T-helper 2 cell treated with Interferon-gamma antibody and Interleukin-4, amounts not matched to agents 100 ng/mL and 5 ng/mL, for 36 hours (primary cell): ENCODE data around the gene SLC9A9. TPM values are rescaled to one million over a fixed set of nuclear protein-coding genes. Genes with fewer than 3 reads are reported as not detected.

Experiments
- intact Hi-C: fragments of 100-400 bp; cut with micrococcal nuclease; formaldehyde crosslinking; loops from one replicate; pipeline ENCODE4 v1.15.1; 2023
- total RNA-seq: library from RNA; stranded (reverse); gene quantifications from 2 replicates; pipeline ENCODE4 v1.2.3, GENCODE V29; 2022

SLC9A9 gene
- total RNA-seq, 1 donor from 2014 or later, result 13.4 TPM

DNA sequence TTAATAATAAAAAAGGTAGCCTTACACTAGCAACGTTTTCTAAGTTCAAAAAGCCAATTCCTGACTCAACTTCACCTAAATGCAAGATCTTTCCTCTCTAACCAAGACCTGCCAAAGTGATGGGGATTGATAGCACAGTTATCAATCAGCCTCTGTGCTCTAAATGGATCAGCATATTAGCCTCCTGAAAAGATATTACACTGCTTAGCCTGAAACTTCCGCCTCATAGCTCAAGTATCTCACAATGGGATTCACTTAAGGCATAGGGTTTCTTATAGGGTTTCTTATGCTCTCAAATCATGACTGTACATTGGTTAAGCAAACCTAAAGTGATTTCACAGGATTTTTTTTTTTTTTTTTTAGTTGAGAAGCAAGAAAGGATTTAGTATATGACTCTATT is 436 bp upstream of the SLC9A9 start:
- intact Hi-C loops, result loop anchor here (1.0 to 5.0 kb wide), 6 partner anchors 23 to 847 kb away; partner anchors contain the start of genes DIPK2A and U2SURP

DNA sequence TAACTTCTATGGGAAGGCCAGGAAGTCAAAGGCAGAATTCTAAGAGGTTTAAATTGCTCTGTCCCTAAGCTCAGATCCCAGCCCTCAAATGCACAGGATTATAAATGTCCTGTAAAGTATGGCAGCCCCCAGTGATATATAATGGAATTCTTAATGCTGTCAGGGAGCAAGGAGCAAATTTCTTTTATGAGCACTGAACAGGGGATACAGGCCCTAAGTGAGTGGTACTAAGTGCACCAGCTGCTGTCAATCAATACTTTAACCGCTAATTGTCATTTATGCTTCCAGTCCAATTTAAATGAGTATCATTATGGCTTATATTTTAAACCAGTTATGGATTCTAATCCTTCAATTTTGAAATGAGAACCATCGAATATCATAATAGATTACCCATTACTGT is 4.7 kb downstream of the SLC9A9 start:
- intact Hi-C loops, result no loop called here

DNA sequence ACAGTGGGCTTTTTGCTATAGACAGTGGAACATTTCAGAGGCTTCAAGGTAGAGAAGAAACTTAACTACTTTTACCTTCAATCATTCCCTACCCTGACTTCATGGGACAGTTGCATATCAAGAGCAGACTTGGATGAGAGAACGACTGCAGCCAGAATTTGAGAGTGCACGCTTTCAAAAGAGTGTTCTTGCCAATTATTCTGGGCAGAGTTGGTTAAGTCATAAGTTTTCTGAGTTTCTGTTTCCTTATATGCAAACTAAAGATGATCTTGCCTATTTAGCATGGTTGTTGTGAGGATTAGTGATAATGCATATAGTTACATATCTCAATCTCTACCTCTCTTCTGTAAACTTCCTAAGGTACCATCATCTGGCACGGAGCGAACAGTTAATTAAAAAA is 7.6 kb downstream of the SLC9A9 start:
- intact Hi-C loops, result no loop called here

DNA sequence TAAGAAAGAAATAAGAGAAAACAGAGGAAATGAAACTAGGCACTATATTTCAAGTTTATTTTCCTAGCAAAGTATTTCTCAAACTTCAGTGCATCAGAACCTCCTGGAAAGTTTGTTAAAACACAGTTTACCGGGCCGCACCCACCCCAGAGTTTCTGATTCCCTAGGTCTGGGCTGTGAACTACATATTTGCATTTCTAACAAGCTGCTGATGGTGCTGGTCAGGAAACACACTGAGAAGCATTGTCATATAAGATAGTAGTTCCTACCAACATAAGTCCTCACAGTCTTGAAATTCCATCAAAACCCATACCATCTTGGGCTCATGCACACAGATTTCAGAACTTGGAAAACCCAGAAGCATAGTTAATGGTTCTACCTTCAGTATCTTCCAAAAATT is 8.3 kb downstream of the SLC9A9 start:
- intact Hi-C loops, result no loop called here

DNA sequence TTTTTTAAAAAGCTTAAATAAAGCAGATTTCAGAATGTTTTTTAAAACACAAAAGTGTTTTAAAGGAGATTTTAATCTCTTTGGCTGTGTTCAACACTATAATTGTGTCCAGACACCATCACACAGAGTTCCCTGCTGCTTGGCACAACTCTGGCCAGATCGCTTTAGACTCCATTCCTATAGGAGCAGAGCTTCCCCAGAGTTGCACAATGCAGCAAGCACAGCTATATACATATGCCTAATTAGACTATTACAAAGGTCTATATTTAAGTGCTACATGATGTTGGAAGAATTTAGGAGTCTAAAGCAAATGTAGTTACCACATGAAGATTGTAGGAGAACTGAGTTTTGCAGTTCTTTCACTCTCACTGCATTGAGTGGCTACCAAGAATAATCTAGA is 11.2 kb downstream of the SLC9A9 start:
- intact Hi-C loops, result no loop called here

DNA sequence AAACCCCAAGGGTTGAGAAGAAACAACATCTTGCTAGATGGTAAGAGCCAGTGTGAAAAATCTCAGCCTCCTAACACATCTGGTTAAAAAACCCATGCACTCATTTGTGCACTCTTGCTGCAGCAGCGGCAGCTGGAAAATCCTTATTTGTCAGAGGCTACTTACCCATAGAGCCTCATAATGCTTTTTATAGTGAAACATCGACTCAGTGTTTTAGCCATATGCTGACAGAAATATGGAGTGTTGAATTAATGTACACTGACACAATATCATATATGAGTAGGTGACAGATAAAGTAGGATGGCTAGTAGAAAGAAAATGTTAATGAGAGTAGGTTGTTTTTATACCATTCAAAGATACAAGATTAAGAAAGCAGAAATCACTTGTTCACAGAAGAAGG is 13.0 kb downstream of the SLC9A9 start:
- intact Hi-C loops, result no loop called here

DNA sequence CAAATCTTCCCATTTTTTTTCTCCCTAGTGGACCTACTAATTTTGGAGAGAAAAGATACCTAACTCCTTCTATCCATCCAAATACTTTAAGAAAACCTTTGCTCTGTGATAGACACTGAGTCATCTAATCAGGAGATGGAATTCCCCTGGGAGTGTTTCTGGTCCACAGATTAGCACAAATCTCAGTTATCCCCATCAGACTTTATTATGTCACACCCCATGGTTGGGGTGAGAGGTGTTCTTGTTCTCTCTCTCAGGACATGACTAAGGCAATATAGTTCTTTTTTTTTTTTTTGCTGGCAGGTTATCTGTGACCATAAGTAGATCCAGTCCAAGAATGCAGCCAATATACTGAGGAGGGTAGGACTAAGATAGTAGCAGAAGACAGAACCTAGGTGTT is 15.8 kb downstream of the SLC9A9 start:
- intact Hi-C loops, result no loop called here

DNA sequence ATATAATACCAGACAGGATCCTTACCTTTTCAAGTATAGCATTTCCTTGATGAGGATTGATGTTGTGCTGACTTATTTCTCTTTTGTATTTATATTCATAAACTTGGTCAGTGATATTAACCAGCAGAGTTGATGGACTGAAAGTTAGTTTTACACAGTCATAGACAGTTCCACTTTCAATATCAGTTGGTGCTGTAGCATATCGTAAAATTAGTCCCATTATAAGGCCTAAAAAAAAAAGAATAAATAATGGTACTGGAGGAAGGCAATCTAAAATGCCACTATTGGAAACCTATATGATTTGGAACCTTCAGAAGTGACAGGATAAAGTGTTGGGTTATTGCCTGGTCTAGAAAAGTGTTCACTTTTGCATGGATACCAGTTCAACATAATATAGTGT is 16.3 kb downstream of the SLC9A9 start:
- intact Hi-C loops, result no loop called here

DNA sequence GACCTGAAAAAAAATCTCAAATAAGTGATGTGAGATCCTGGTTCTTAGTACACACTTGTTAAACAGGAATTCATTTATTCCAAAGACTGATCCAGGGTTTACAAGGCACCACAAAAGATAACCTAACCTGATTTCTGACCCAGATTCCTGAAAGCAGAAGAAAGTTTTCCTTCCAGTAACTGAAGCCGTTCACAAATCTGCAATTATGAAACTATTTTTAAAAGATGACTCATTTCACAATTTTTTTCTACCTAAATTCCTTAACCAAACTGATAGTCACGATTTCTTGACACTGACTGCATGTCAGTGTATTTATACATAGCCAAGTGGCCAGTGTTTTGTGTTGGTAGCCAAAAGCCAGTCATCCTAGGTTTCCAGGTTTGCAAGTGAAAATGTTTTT is 17.1 kb downstream of the SLC9A9 start:
- intact Hi-C loops, result no loop called here

DNA sequence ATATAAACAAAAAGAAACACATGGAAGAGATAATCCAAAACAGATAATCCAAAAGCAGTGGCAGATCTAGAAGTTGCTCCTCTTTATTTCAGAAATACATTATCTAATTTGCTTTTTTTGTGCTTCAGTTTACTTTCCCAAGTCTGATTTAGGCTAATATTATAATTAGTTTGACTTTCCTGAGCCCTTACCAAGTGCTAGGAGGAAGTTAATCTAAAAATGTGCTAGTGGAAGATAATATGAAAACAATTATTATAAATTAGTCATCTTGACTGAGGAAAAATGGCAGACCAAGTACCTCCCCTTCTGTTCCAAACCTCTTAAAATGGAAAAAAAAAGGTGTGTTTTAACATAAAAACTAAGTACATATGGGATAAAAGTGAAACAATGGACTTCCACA is 17.5 kb downstream of the SLC9A9 start:
- intact Hi-C loops, result no loop called here

DNA sequence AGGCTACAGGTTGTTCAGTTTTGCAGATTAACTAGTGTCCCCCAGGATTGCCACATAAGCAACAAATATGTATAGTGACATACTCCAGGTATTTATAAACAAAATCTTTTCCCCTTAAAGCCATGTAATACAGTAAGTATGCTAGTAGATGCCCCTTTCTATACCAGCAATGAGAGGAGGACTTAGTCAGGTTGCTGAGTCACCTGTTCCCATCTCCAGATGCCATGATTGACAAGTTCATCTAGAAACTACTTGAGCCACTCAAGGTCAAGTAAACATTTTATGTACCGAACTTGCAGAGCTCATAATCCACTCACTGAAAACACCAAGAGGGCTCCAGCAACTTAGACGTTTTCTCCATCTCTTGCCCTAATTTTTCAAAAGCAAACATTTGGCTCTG is 18.2 kb downstream of the SLC9A9 start:
- intact Hi-C loops, result no loop called here

DNA sequence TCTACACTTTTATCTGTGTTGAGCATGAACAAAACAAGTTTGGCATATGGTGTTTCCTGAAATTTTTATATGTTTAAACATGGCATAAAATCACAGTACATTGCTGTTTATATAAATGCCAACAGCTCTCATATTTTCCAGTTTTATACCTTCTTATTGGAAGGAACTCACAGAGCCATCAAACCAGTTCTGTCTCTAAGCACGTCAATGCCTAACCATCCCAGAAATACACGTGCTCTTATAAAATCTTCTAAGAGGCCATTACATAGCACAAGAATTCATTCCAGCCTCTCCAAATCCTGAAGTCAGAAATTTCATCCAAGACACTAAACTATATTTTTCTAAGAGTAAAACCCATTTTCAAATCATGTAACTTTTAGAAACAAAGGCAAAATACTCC is 20.8 kb downstream of the SLC9A9 start:
- intact Hi-C loops, result loop anchor here (2.0 kb wide), 1 partner anchor 145 kb away; no protein-coding TSS in a partner anchor

DNA sequence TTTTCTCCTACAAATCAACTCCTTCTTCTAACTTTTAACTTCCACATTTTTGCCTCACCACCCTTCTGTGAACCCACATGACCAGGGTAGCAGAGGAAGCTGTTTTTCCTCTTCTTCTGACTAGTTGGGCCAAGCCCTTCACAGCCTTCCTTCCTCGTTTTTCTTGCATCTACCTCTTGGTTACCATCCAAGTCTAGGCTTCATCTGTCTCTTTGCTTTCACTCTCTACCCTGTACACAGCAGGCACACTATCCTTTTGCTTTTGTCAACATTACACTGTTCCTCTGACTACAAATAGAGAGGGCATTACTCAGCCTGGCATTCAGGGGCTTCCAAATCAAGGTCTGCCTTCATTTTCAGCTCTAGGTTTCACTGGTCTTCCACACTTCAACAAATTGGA is 22.0 kb downstream of the SLC9A9 start:
- intact Hi-C loops, result loop anchor here (2.0 kb wide), 1 partner anchor 147 kb away; no protein-coding TSS in a partner anchor

DNA sequence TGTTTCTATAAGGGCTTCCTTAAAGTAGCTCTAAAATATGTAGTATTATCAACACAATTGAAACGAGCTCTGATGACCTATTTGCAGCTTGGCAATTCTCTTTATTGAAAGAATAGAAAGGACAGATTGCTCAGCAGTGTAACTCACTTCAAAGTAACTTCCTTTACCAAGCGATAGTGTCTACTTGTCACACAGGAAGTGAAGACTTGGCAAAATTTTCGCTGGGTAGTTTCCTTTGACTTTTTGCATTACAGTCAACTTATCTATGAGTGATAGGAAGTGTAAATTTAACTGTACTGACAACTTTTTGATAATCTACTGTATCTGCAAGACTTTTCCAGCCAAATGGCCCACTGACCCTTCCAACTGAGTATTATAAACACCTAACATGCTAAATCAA is 22.8 kb downstream of the SLC9A9 start:
- intact Hi-C loops, result loop anchor here (1.0 kb wide), 2 partner anchors 11 to 23 kb away; partner anchors contain the start of gene SLC9A9

DNA sequence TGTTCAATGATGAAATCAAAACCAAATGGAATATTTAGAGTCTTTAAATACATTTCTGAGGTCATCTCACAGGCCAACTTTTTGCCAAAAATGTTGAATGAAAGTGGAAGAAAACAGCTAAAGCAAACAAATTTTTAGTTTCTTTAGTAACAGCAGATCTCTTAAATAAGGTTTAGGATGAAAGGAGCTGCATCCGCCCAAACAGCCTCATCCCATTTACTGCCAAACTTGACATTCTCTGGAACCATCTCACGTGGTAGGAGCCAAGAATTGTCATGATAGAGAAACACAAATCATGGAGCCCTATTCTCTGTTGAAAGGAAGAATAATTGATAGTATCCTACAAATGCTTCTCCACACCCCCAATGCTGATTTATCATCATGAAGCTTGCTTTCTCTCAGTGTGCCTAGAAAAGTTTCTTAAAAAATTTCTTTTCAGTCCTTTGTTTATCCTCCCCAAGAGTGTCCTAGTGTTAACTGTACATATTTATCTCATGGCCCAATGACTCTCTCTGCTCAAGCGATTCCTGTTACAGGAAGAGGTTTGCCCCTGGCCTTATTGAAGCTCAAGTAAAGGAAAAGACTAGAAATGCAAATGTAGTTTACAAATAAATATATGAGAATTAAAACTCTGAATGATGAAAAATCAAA is 23.4 kb downstream of the SLC9A9 start:
- intact Hi-C loops, result loop anchor here (1.0 kb wide), 2 partner anchors 11 to 23 kb away; partner anchors contain the start of gene SLC9A9

DNA sequence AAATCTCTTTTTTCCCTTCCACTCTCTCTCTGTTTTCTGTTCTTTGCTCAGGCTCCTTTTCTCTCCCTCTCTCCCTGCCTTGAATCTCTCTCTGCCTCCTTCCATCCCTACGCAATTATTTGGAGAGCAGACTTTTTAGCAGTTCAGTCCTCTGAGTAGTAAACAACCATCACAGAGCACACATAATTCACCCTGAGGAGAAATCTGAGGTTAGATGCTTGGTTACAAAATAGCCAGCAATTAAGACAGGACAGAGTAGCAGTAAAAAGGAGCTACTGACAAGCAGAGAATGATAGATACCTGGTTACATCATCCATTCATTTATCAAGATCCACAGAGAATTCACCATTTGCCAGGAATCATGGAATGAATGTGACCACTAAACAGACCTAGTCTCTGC is 25.5 kb downstream of the SLC9A9 start:
- intact Hi-C loops, result no loop called here

DNA sequence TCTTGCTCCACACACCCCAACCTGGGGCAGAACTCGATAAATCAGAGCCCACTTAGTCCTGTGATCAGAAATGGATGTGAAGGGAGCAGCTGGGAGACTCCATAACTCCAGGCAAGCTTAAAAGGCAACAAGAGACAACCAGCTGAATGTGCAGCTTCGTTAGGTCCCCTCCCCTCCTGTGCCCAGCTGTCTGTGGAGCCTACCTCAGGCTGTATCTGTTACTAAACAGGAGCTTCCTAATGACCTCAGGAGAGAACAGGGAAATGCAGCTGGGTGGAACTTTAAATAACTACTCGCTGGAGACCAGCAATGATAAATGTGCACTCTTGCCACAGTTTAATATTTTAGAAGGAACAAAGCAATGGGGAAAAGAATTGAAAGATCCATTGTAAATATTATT is 25.9 kb downstream of the SLC9A9 start:
- intact Hi-C loops, result no loop called here

DNA sequence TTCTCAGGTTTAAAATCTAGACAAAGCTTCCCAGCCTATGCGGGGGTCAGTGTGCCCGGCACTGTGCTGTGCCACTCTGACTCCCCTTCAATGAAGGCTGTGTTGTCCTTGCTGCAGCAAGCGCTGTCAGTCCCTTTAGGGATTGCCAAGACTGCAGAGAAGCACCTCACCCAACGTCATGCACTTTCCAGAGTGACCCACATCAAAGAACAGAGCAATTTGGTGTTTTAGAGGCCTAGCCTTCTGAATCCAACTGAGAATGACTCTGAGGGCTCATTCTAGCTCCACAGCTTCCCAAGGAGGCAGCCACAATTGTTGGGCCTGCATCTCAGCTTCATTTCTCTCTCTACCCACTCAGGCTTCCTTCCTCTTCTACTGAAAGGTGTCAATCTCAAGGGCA is 26.4 kb downstream of the SLC9A9 start:
- intact Hi-C loops, result no loop called here

DNA sequence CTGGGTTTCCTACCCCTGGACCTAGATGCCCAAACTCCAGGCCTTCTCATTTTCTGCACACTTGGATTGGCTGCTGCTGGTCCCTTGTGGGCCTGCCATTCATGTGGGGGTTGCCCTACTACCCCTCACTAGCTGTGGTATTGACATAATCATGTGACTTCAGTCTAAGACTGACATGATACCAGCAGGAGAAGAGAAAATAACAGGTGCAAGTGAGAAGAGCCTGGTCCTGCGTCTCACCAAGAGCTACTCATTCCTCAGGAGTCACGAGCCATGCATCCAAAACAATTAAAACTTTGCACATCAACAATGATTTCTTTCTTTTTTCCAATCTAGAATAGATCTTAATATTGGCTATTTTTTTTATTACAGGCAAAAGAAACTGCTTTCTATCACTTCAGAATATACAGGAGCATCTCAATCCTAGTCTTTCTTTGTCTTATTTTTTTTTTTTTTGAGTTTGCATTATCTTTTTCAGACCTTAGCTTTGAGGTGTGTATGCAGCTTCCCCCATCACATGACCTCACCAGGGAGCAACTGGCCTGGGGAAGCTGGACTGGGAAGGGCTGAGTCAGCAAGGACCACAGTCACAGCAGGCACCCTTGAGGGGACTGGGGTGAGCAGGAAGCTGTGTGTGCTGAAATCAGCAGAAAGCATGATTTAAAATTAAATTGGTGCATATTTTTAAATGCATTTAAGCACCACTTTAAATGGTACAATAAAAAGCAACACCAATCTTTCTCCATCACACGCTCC is 27.6 kb downstream of the SLC9A9 start:
- intact Hi-C loops, result no loop called here

DNA sequence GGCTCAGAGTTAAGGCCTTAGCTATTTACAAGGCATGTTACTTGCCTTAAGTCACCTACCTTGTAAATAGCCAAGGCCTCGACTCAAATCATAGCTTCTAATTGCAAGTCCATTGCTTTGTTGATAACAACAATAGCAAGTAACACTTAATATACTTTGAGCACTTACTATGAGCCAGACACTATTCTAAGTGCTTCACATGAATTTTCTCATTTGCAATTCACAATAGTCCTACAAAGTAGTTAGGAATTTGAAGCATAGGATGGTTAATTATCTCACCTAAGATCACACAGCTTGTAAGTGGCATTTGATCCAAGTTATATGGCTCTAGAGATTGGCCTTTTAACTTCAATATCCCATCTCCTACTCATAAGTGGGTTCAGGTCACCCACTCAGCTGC is 28.4 kb downstream of the SLC9A9 start:
- intact Hi-C loops, result no loop called here

DNA sequence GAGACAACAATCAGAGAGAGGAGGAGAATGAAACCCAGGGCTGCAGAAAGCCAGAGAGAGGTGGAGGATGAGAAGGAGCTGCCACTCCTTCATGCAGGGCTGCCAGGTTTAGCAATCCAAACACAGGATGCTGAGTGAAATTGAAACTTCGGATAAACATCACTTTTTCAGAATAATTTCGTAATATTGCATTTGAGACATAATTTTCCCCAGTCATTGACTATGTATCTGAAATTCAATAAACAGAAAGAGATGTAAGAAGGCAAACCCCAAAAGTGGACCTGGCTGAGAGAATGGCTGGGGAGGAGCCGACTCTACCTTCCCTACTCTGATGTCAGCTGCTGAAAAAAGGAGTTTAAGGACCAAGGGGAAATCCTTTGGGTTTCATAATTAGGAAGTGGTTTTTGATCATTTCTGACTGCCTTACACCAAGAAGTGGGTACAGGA is 33.8 kb downstream of the SLC9A9 start:
- intact Hi-C loops, result loop anchor here (1.0 to 2.0 kb wide), 2 partner anchors 11 to 34 kb away; partner anchors contain the start of gene SLC9A9

DNA sequence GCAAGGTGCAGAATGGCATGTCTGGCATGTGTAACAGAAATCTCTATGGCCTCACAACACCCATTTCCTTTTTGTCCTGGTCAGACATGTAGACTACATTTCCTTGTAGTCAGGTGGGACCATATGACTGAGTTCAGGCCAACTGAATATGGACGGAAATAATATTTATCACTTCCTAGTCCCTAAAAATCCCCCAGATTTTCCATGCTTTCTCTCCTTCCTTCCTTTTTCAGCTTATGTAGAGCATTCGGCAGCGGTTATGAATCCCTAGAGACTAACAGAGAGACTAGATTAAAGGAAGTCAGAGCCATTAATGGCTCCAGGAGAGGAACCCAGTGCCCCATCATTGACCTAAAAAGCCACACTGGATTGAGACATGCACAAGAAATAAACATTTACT is 35.8 kb downstream of the SLC9A9 start:
- intact Hi-C loops, result no loop called here

DNA sequence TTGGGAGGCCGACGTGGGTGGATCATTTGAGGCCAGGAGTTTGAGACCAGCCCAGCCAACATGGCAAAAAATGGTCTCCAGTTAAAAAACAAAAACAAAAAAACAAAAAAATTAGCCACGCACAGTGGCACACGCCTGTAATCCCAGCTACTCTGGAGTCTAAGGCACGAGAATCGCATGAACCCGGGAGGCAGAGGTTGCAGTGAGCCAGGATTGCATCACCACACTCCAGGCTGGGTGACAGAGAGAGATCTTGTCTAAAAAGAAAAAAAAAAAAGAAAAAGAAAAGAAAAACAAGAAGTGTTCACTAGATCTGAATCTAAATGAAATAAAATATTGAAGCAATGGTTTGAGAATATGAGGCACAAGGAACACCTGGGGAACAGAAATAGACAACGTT is 36.7 kb downstream of the SLC9A9 start:
- intact Hi-C loops, result no loop called here
